SW 1271 (cell line): ENCODE measurements around the gene DAB2IP.

ENCODE experiments used
- DNase-seq, 2 experiments: peaks; one replicate each; lab custom pipeline; 2025; lab: John Stamatoyannopoulos, UW

DAB2IP gene

GRCh38 chr9:121663591-121663990, 12.2 kb downstream of the DAB2IP start:
- DNase-seq: no peak

- DNase-seq: no peak
Measured at GRCh38 chr9:121666294-121666693, 14.9 kb downstream of the DAB2IP start.

GRCh38 chr9:121667214-121667613, 15.8 kb downstream of the DAB2IP start:
- no peak for DNase-seq

GRCh38 chr9:121667890-121668289, 16.5 kb downstream of the DAB2IP start:
- DNase-seq: no peak

- DNase-seq: no peak
Measured at GRCh38 chr9:121670431-121670830, 19.0 kb downstream of the DAB2IP start.

- no peak for DNase-seq
Measured at GRCh38 chr9:121671612-121672155, 20.2 kb downstream of the DAB2IP start.

- DNase-seq: no peak
Measured at GRCh38 chr9:121672213-121672612, 20.8 kb downstream of the DAB2IP start.

GRCh38 chr9:121672986-121673385, 21.6 kb downstream of the DAB2IP start:
- DNase-seq: no peak

GRCh38 chr9:121673576-121673975, 22.1 kb downstream of the DAB2IP start:
- no peak for DNase-seq

GRCh38 chr9:121674017-121674416, 22.6 kb downstream of the DAB2IP start:
- DNase-seq: no peak

- DNase-seq: no peak
Measured at GRCh38 chr9:121674952-121675351, 23.5 kb downstream of the DAB2IP start.

GRCh38 chr9:121675381-121675780, 23.9 kb downstream of the DAB2IP start:
- DNase-seq: no peak

- no peak for DNase-seq
Measured at GRCh38 chr9:121675969-121676822, 24.8 kb downstream of the DAB2IP start.

- DNase-seq: no peak
Measured at GRCh38 chr9:121676926-121677325, 25.5 kb downstream of the DAB2IP start.

- DNase-seq: no peak
Measured at GRCh38 chr9:121678501-121679022, 27.1 kb downstream of the DAB2IP start.

- no peak for DNase-seq
Measured at GRCh38 chr9:121679901-121680635, 28.6 kb downstream of the DAB2IP start.

GRCh38 chr9:121681404-121681803, 30.0 kb downstream of the DAB2IP start:
- DNase-seq: no peak

- DNase-seq: no peak
Measured at GRCh38 chr9:121682201-121682600, 30.8 kb downstream of the DAB2IP start.

GRCh38 chr9:121682926-121683515, 31.6 kb downstream of the DAB2IP start:
- no peak for DNase-seq

- no peak for DNase-seq
Measured at GRCh38 chr9:121683652-121684051, 32.2 kb downstream of the DAB2IP start.

- no peak for DNase-seq
Measured at GRCh38 chr9:121684381-121685145, 33.1 kb downstream of the DAB2IP start.
